GM20000 (cell line): ENCODE measurements around the gene ABI3BP.

Experiments
- DNase-seq: peaks from one replicate; pipeline ENCODE4 v3.0.0; 2012; ENCODE audit warnings: low spot score
- CTCF ChIP-seq: IDR thresholded peaks from 2 replicates; pipeline ENCODE4 v1.5.1; 2012; ENCODE audit warnings: mild to moderate bottlenecking, control low read depth; ENCODE audit errors: extremely low read depth, missing control alignments

The ABI3BP gene

GRCh38 chr3:100708989-100709841 lies 284.0 kb downstream of the ABI3BP start, which contains the start of gene TFG:
TSS of gene TFG (plus strand) at chr3:100709494. CDS start at chr3:100713686, 4,192 bp downstream.
- DNase-seq: peak; percentile 98
- no peak for TF ChIP-seq CTCF

GRCh38 chr3:100708644-100708988 lies 284.6 kb downstream of the ABI3BP start:
- no peak for TF ChIP-seq CTCF
- DNase-seq: no peak

- no peak for TF ChIP-seq CTCF
- DNase-seq: no peak
These were observed 286.9 kb downstream of the ABI3BP start for GRCh38 chr3:100706365-100706764.

- no peak for DNase-seq
- TF ChIP-seq CTCF: no peak
These were observed 289.4 kb downstream of the ABI3BP start for GRCh38 chr3:100703865-100704264.

- no peak for TF ChIP-seq CTCF
- no peak for DNase-seq
These were observed 290.3 kb downstream of the ABI3BP start for GRCh38 chr3:100702980-100703345.

GRCh38 chr3:100702082-100702979 lies 290.9 kb downstream of the ABI3BP start:
- TF ChIP-seq CTCF: no peak
- DNase-seq: no peak

- DNase-seq: no peak
- TF ChIP-seq CTCF: no peak
These were observed 292.5 kb downstream of the ABI3BP start for GRCh38 chr3:100700708-100701107.
